Activated T-cell treated with anti-CD3 and anti-CD28 coated beads, Interleukin-2, amount 50 U/mL, for 24 hours (primary cell): Measurements from ENCODE around the gene LMOD2.

ENCODE experiments used
- DNase-seq: peaks from one replicate; pipeline ENCODE4 v3.0.0-alpha.2; 2020
- H3K27ac Mint-ChIP-seq: 2 replicates; pipeline ENCODE4 v1.8.0; 2020; ENCODE audit warnings: mild to moderate bottlenecking, mixed read lengths
- H3K27me3 Mint-ChIP-seq: 2 replicates; pipeline ENCODE4 v1.8.0; 2020; ENCODE audit warnings: mixed read lengths
- H3K36me3 Mint-ChIP-seq: 2 replicates; pipeline ENCODE4 v1.8.0; 2020; ENCODE audit warnings: low read depth, mixed read lengths
- H3K4me1 Mint-ChIP-seq: 2 replicates; pipeline ENCODE4 v1.8.0; 2020; ENCODE audit warnings: low read depth, mixed read lengths
- H3K4me3 Mint-ChIP-seq: 2 replicates; pipeline ENCODE4 v1.8.0; 2020; ENCODE audit warnings: mild to moderate bottlenecking, moderate library complexity, mixed read lengths
- H3K9me3 Mint-ChIP-seq: 2 replicates; pipeline ENCODE4 v1.8.0; 2020; ENCODE audit warnings: mixed read lengths

LMOD2 gene

DNA sequence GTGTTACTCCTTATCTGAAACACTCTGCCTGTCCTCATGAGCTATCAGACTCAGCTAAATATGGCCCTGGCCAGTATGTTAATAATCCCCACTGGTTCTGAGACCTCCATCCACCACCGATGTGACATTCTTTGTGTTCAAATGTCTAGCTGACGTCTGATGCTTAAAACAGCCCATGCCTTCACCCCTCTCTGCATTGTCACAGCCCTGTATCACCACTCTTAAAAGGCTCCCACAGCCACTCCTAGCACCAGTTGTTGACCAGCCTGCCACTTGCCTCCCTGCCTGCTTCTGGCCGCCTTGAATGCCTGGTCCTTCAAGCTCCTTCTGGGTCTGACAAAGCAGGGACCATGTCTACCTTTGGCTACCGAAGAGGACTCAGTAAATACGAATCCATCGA is at the start of gene LMOD2:
Gene LMOD2 (plus strand): TSS at position 253 of the 400 bp plus-strand sequence. CDS start 98 bp downstream, at position 351.
- no peak within 1 kb of the TSS for H3K27ac Mint-ChIP-seq
- H3K27me3 Mint-ChIP-seq = peaks cover 13% of the 10 kb centered on the region
- no peaks in the 10 kb centered on the region for H3K36me3 Mint-ChIP-seq
- H3K4me3 Mint-ChIP-seq = no peak within 1 kb of the TSS
- DNase-seq = no peak
- H3K4me1 Mint-ChIP-seq = no peaks in the 10 kb centered on the region
- H3K9me3 Mint-ChIP-seq = no peaks in the 10 kb centered on the region

DNA sequence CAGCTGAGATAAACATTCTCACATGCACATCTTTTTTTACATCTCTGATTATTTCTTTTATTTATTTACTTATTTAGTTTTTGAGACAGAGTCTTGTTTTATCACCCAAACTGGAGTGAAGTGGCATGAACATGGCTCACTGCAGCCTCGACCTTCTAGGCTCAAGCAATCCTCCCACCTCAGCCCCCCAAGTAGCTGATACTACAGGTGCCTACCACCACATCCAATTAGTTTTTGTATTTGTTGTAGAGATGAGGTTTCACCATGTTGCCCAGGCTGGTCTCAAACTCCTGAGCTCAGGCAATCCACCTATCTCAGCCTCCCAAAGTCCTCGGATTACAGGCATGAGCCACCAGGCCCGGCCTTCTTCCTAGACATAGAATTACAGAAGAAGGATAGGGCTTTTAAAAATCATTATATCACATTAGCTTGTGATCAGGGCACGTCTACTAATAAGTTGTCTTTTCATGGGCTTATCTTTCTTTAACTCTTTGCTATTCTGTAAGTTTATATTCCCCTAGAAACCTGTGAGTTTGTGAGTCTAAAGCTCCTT is 48.2 kb upstream of the LMOD2 start:
- Mint-ChIP-seq H3K27me3 (peaks cover 15% of the 10 kb centered on the region), H3K36me3 (no peaks in the 10 kb centered on the region), H3K4me3 (no peak overlapping the region), H3K4me1 (no peaks in the 10 kb centered on the region), H3K9me3 (no peaks in the 10 kb centered on the region), H3K27ac (no peak overlapping the region)
- DNase-seq = no peak

DNA sequence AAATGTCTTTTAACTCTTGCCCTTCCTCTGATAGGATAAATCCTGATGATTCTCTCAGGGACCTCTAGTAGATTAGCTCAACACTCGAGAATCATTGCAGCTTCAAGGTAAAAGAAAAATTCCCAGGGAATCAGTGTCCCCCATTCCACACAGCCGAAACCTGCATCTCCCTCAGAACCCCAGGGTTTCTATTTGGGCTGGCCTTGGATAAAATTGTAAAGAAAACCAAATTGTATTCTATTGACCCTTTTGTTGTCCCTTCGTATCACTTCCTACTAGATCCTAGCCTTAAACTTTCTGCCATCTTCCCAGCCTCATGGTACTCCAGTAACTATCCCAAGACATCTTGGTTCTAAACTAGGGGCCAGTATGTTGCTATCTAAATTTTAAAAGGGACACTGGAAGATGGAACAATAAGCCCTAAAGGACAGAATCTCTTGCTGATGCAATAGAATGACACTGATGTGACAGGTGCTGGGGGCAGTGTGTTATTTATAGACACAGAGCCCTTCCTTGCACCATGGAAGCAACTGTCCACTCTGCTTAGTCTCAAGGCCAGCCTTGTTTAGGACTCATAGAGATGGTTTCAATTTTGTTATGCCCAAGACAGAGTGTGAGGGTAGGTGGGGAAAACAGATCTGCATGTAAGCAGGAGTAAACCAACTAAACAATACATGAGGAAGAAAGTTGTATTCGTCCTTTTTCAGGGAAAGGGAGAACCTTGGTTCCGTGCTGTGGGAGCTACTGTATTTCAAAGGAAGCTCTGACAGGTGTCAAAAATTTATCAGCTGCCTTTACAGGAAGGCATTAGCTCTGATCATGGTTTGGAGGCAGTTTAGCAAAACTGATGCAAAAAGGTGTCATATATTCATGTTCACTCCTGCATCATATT is 46.4 kb upstream of the LMOD2 start:
- DNase-seq = no peak
- Mint-ChIP-seq H3K9me3 (no peaks in the 10 kb centered on the region), H3K4me1 (no peaks in the 10 kb centered on the region), H3K27ac (no peak overlapping the region), H3K36me3 (no peaks in the 10 kb centered on the region), H3K27me3 (peaks cover 16% of the 10 kb centered on the region), H3K4me3 (no peak overlapping the region)

GRCh38 chr7:123609883-123610239 is 45.8 kb upstream of the LMOD2 start:
- Mint-ChIP-seq H3K36me3 (no peaks in the 10 kb centered on the region), H3K27me3 (peaks cover 16% of the 10 kb centered on the region), H3K4me1 (no peaks in the 10 kb centered on the region), H3K4me3 (no peak overlapping the region), H3K27ac (no peak overlapping the region), H3K9me3 (no peaks in the 10 kb centered on the region)
- no peak for DNase-seq

DNA sequence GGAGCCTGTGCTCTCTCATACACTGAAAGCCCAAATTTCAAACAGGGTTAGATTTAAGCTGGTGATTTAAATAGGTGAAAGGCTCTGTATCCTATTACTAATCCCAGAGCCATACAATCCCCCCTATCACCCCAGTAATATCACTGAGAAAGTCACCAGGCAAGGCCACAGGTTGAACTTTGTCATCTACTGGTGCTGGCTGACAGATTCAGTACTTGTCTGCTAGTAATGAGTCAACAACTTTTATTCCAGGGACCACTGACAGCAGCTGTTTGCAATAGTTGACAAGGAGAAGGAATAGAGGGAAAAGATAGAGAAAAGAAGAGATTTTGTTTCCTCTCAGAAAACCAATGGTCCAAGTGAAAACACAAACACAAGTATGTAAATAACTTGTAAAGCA is 43.6 kb upstream of the LMOD2 start:
- DNase-seq = no peak
- Mint-ChIP-seq H3K36me3 (no peaks in the 10 kb centered on the region), H3K27ac (no peak overlapping the region)

GRCh38 chr7:123615344-123615743 is 40.3 kb upstream of the LMOD2 start:
- no peak overlapping the region for H3K27ac Mint-ChIP-seq
- no peak for DNase-seq
- no peaks in the 10 kb centered on the region for H3K4me1 Mint-ChIP-seq
- H3K4me3 Mint-ChIP-seq = no peak overlapping the region
- no peaks in the 10 kb centered on the region for H3K9me3 Mint-ChIP-seq
- H3K36me3 Mint-ChIP-seq = no peaks in the 10 kb centered on the region
- peaks cover 28% of the 10 kb centered on the region for H3K27me3 Mint-ChIP-seq

More for the DNA sequence above, 43.6 kb upstream of the LMOD2 start:
- no peaks in the 10 kb centered on the region for H3K9me3 Mint-ChIP-seq
- no peak overlapping the region for H3K4me3 Mint-ChIP-seq
- H3K4me1 Mint-ChIP-seq = no peaks in the 10 kb centered on the region
- peaks cover 16% of the 10 kb centered on the region for H3K27me3 Mint-ChIP-seq

DNA sequence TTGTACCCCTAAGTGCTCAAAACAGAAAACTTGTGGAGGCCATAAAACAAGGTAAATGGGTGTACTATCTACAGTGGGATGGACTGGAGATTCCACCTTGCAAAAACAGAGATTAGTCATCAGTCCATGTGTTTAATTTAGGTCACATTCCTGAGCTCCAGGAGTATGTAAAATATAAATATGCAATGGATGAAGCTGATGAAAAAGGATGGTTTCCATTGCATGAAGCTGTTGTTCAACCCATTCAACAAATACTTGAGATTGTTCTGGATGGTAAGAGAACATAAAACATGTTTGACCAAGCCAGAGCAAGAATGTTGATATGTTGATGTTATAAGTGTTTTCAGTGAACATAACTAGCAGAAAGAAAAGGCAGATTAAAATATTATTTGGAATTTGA is 39.4 kb upstream of the LMOD2 start:
- no peak overlapping the region for H3K4me3 Mint-ChIP-seq
- H3K4me1 Mint-ChIP-seq = no peaks in the 10 kb centered on the region
- H3K36me3 Mint-ChIP-seq = no peaks in the 10 kb centered on the region
- H3K27me3 Mint-ChIP-seq = peaks cover 24% of the 10 kb centered on the region
- H3K27ac Mint-ChIP-seq = no peak overlapping the region
- no peak for DNase-seq
- no peaks in the 10 kb centered on the region for H3K9me3 Mint-ChIP-seq

DNA sequence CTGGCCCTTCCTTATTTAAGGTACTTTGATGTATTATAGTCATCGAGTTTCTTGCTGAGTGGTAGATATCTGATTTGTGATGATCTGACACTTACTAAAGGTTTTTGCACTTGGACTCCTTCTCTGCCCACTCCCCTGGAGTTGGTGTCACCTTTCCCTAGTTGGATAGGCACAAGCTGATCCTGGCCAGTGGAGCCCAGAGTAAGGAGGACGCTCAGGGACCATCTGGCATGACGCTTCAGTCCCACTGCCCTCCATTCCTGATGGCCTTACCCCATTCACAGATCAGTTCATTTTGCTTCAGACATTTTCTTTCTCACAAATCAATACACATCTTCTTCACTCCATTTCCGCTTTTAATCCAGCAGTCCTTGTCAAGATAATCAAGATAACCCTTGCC is 34.0 kb upstream of the LMOD2 start:
- H3K27ac Mint-ChIP-seq = no peak overlapping the region
- peaks cover 16% of the 10 kb centered on the region for H3K27me3 Mint-ChIP-seq
- H3K9me3 Mint-ChIP-seq = no peaks in the 10 kb centered on the region
- no peaks in the 10 kb centered on the region for H3K4me1 Mint-ChIP-seq
- H3K36me3 Mint-ChIP-seq = no peaks in the 10 kb centered on the region
- no peak overlapping the region for H3K4me3 Mint-ChIP-seq
- no peak for DNase-seq

DNA sequence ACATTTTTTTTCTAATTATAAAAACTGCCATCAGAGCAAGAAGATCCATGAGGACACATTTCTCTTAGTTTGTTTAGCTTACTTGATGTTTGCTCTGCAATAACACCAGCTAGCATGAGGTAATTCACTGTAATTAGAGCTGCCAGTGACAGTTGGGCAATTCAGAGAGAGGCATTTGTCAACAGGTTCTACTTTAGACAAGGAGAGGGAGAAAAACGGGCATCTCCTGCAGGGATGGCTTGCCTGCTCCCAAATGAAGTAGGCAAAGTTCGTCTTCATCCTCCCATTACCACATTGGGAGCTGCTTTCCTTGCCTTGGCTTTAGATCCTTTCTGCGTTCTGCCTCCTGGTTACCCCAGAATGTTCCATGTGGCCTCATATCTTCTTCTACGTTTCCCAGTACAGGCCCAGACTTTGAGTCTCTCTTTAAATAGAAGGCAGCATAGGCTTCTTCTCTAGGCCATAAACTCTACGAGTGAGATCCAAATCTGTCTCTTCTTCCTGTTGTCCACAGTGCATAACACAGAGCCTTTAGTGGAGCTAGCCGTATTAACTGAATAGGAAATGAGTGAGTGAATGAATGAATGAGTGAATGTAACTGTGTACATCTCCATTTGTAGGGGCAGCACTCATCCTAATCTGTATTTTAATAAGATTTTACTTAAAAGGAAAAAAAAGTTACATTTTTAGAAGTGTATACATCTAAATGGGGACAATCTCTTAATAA is 32.8 kb upstream of the LMOD2 start:
- Mint-ChIP-seq H3K27ac (no peak overlapping the region), H3K27me3 (peaks cover 14% of the 10 kb centered on the region), H3K9me3 (no peaks in the 10 kb centered on the region), H3K36me3 (no peaks in the 10 kb centered on the region), H3K4me3 (no peak overlapping the region), H3K4me1 (no peaks in the 10 kb centered on the region)
- DNase-seq = no peak

DNA sequence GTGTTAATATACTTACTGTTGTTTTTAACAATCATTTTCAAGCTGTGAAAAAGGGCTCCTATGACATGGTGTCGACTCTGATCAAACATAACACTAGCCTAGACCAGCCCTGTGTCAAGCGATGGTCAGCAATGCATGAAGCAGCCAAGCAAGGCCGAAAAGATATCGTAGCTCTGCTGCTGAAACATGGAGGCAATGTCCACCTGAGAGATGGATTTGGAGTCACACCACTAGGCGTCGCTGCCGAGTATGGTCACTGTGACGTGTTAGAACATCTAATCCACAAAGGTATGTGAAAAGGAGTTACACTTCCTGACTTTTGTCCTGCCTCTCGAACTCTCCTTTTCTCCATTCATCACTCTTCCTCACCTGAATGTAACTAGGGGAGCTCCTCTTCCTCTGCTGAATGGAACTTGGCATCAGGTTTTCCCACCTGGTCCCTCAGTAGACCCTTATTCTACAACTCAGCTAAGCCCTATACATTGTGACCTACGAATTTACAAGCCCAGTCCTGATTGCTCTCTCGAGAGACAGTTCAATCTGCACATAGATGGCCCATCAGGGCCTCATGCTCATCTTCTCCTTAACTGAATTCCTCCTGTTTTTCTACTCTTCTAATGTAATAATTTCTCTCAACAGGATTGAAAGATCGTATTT is 31.0 kb upstream of the LMOD2 start:
- Mint-ChIP-seq H3K36me3 (no peaks in the 10 kb centered on the region), H3K4me1 (no peaks in the 10 kb centered on the region), H3K27ac (no peak overlapping the region), H3K9me3 (no peaks in the 10 kb centered on the region), H3K27me3 (peaks cover 5% of the 10 kb centered on the region), H3K4me3 (no peak overlapping the region)
- peak; percentile 73 for DNase-seq

GRCh38 chr7:123625254-123625653 is 30.4 kb upstream of the LMOD2 start:
- no peak for DNase-seq
- Mint-ChIP-seq H3K4me3 (no peak overlapping the region), H3K36me3 (no peaks in the 10 kb centered on the region), H3K27ac (no peak overlapping the region), H3K27me3 (no peaks in the 10 kb centered on the region), H3K9me3 (no peaks in the 10 kb centered on the region), H3K4me1 (no peaks in the 10 kb centered on the region)

GRCh38 chr7:123627851-123628250 is 27.8 kb upstream of the LMOD2 start:
- DNase-seq = no peak
- Mint-ChIP-seq H3K27ac (no peak overlapping the region), H3K4me1 (no peaks in the 10 kb centered on the region), H3K27me3 (peaks cover 6% of the 10 kb centered on the region), H3K4me3 (no peak overlapping the region), H3K9me3 (no peaks in the 10 kb centered on the region), H3K36me3 (no peaks in the 10 kb centered on the region)

DNA sequence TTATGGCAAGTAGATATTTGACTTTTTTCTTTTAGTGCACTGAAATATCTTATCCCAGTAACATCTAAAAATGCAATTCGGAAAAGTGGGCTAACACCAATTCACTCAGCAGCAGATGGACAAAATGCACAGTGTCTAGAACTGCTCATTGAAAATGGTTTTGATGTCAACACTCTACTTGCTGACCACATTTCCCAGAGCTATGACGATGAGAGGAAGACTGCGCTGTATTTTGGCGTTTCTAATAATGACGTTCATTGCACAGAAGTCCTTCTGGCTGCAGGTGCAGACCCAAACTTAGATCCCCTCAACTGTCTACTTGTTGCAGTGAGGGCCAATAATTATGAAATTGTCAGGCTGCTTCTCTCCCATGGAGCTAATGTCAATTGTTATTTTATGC is 26.8 kb upstream of the LMOD2 start:
- Mint-ChIP-seq H3K9me3 (no peaks in the 10 kb centered on the region), H3K36me3 (no peaks in the 10 kb centered on the region), H3K4me1 (no peaks in the 10 kb centered on the region), H3K4me3 (no peak overlapping the region), H3K27me3 (peaks cover 6% of the 10 kb centered on the region), H3K27ac (no peak overlapping the region)
- no peak for DNase-seq

- Mint-ChIP-seq H3K9me3 (no peaks in the 10 kb centered on the region), H3K4me1 (no peaks in the 10 kb centered on the region), H3K27me3 (peaks cover 6% of the 10 kb centered on the region), H3K36me3 (no peaks in the 10 kb centered on the region), H3K27ac (no peak overlapping the region), H3K4me3 (no peak overlapping the region)
- no peak for DNase-seq
Observed at GRCh38 chr7:123629281-123629680, 26.4 kb upstream of the LMOD2 start.
